Measurements from ENCODE around the gene WNT3. TPM values are rescaled to one million over a fixed set of nuclear protein-coding genes. Genes with fewer than 3 reads are reported as not detected.

WNT3 gene
- total RNA-seq, 1 donor from 2014 or later = not detected

DNA sequence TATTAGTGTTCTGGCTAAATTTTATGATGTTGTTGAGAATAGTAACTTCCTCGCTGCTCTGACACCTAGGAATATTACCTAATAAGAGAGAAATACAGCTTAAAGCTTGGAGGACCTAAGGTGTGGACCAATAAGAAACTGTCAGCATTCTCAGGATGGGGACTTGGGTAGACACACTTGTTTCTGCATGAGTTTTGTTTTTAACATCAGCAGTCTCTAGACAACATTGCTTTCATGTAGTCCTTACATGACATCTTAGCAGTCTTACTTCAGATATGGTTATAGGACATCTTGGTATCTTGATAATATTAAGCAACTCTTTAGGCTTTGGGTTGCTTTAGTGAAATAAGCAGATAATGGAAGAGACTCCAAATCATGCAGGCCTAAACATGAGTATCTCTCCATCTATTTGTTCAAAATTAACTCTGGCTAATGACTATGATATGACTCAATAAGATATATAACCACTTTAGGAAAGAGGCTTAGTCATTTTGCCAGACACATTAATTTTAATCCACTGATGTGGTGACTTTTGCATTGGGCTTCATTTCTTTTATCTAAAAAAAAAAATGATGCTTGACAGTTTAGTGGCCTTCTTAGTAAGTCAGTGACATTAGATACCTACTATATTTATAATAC is 84.5 kb downstream of the WNT3 start:
- intact Hi-C loops (cut with micrococcal nuclease) = no loop called here

DNA sequence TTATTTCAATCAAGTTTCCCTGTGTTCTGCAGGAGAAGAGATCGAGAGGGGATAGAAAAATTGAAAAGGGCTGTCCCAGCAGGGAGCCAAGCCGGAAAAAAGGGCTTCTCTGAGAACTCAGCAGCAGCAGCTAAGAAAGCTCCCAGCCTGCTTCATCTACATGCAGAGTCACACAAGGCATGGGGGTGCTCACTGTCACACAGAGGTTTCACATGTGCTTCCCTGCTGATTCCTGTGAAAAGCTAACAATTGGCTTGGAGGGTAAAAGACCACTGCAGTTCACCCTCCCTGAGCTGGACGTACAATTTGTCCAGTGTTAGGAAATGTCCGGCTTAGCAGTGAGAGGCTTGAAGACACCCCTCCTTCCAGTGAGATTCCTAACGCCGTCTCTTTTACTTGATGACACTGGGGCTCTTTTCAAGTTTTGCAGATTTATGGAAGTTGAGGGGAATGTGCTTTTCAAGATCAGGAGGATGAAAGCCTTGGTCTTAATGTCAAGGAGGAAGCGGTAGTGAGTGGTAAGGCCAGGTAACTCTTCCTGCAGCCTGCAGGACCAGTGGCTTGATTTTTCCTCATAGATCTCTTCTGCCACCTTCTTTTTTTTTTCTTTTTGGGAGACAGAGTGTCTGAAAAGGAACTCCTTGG is 85.6 kb downstream of the WNT3 start:
- intact Hi-C loops (cut with micrococcal nuclease) = no loop called here

DNA sequence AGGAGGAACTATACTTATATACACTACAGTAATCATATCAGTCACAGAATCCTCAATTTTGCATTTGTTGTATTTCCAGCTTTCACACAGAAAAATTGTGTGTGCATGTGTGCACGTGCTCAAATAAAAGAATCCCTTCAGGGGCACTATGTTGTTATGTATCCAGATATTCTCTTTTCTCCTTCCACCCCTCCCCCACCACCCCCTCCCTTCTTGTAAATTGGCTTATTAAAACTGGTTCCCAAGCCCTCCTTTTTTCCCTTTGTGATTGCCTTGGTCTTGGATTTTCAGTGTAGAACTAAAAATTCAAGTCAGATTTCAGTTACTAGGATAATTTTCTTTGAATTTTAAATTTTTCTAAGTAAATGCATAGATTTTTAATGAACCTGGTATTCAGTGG is 86.3 kb downstream of the WNT3 start:
- intact Hi-C loops (cut with micrococcal nuclease) = no loop called here

DNA sequence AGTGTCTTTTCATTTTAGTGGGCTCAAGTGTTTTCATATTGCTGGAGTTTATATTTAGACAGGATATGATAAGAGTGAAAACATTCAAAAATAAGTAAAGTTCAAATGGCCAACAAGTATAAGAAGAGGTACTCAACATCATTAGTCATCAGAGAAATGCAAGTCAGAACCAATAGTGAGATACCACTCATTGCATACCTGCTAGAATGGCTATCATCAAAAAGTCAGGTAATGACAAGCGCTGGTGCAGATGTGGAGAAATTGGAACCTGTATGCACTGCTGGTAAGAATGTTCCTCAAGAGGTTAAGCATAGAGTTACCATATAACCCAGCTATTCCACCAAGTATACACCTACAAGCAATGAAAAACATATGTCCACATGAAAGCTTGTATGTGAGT is 87.8 kb downstream of the WNT3 start:
- intact Hi-C loops (cut with micrococcal nuclease) = no loop called here

DNA sequence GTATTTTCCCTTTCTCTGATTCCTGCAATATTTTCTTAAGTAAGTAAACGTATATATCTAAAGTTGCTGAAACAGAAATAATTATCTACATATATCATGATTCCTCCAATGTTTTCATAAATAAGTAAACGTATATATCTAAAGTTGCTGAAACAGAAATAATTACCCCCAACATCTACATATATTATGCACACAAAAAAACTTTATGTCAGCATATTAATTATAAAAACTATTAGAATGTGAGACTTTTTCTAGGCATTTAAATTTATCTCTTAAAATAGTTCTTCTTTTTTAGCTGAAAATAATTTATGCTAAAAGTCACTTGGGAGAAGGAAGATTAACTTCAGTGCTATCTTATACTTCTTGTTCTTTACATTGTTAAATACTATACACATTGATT is 88.5 kb downstream of the WNT3 start:
- intact Hi-C loops (cut with micrococcal nuclease) = no loop called here

DNA sequence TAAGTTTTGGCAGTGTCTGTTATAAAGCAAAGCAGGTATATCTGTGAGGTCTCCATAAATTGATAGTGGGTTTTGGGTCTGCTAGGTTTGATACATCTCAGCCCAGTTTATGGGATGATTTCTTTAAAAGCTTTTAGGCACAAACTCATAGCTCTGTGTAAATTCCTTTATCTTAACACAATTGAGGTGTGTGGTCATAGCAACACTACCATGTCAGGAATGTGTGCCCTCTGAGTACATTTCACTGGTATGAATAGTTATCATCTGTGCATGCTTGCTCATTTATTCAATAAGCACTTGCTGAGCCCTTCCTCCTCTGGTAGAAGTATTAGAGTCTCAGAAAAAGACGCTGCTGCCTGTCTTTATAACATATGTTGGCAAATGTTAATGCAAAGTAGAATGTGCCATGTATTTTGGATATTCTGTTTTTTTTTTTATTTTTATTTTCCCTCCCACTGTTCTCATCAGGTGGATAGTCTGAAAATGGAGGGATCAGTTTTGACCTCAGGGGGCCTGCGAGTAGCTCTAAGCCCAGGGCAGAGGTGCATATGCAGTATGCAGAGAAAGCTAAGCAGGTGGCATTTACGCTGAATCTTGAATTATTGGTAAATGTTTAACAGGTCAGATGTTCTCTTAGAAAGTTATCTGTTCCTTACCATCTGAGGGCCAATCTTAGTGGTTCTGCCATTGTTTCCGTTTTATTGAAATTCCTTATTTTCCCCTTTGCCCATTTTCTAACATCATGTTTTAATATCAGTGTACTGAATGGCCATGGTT is 90.7 kb downstream of the WNT3 start:
- intact Hi-C loops (cut with micrococcal nuclease) = no loop called here

DNA sequence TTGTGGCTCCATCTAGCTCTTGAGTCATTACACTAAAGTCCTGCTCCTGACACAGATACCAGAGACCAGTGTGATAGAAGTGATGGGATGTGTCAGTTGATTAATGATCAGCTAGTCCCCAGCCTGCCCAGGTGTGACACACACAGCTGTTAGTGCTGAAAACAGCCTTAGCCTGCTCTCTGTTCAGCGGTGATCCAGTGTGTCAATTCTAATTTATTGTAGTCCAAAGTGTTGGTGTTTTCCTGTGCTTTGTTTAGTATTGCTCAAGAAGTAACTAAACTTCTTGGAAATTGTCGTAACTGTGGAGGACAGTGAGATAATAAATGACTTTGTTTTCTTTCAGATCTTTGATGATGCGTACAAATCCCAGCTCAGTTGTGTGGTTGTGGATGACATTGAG is 92.3 kb downstream of the WNT3 start:
- intact Hi-C loops (cut with micrococcal nuclease) = no loop called here

DNA sequence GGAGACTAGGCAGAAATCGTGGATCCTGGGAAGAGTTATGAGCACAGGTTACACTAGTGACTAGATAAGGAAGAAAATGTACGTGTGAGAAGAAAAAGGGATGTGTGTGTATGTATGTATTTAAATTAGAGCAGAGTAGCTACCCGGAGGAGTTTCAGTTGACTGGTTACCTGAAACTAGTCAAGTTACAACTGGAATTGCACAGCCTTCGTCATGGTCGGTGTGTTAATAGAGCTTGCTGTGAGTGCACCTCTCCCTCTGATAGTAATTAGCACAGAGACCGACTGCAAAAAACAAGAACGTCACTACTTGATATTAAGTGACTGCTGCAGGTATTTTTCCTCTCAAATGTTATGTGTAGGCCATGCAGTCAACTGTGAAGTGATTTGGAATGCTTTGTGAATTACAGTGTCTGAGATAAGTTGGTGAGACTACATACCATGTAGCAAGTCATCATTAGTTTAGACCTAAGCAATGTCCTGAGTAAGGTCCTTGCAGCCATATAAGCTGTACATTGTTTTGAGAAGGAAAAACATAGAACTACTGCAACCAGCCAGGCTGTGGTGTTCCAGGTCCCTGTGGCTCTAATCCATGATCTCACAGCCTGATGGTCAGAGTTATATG is 95.7 kb downstream of the WNT3 start:
- intact Hi-C loops (cut with micrococcal nuclease) = no loop called here

DNA sequence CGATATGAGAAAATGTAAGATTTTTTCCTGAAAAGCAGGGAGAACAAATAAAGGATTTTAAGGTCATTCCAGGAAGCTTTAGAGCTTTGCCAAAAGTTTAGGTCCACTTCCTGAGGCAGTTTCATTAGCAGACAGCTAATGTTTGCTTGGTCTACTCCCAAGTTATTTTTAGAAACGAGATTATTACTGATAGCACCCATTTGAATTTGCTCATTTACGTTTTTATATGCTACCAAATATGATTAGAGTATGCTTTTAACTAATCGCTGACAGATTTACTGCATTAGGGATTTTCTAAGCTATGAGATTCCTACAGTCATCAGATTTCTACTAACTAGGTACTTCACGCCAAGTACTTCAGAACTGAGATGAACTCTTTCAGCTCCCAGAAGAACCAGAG is 98.1 kb downstream of the WNT3 start:
- intact Hi-C loops (cut with micrococcal nuclease) = no loop called here

DNA sequence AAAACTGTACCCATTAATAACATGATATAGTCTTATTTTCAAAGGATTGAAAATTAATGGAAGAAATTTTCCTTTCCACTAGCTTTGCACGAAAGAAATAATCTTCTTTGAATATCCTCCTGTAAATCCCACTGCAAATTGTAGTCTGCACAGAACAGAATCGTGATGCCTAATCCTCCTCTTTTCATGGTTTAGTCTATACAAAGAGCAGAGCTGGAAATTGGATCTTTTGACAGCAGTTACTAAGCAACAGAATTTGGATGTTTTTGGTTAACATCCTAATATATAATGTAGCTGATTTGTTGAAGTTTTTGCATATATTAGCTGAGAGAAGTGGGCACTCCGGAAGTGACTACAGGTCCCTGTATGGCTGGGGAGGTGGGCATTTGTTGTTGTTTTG is 98.6 kb downstream of the WNT3 start:
- intact Hi-C loops (cut with micrococcal nuclease) = no loop called here

DNA sequence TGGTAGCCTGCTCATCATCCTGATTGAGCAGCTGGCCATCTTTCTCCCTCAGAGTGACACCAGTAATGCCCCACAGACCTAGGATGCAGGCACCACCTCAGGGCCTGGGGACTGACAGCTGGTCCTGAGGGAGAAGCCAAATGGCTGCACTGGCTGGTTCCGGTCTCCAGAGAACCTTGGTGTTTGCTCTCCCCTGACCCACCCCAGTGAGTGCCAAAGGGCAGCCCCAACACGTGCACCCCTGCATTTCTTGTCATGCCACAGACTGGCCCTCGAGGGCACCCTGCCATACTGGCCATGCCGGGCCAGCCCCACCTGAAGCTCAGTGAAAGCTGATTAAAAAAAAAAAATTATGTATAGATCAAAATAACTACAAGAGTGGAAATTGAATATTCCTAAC is 100.5 kb downstream of the WNT3 start:
- intact Hi-C loops (cut with micrococcal nuclease) = no loop called here

Other genes starting within 250 kb of the WNT3 start
- 28.3 and 30.1 TPM in 2 replicates for gene ARL17A, start 239.0 kb downstream of the WNT3 start, total RNA-seq
- gene NSF, start 228.0 kb downstream of the WNT3 start, total RNA-seq = 36.9 and 40.4 TPM in 2 replicates
- gene WNT9B, start 32.9 kb upstream of the WNT3 start, total RNA-seq = not detected in 2 replicates
- gene GOSR2, start 104.5 kb upstream of the WNT3 start, total RNA-seq = 62.1 and 65.1 TPM in 2 replicates
- gene RPRML, start 160.6 kb upstream of the WNT3 start, total RNA-seq = not detected in 2 replicates

Measured in T-helper 2 cell treated with Interferon-gamma antibody and Interleukin-4, amounts not matched to agents 100 ng/mL and 5 ng/mL, for 36 hours (primary cell).